ENCODE measurements around the gene KRT2. TPM values are rescaled to one million over a fixed set of nuclear protein-coding genes. Genes with fewer than 3 reads are reported as not detected.

The KRT2 gene
- total and polyA plus RNA-seq, 2 donors (not counting 3 experiments of a cell fraction or from before 2014, with no cell fraction given) = not detected

- POLR2A ChIA-PET = no interaction called here
- Histone ChIP-seq H3K4me3 (replicated peaks in 1 of 3; ENCODE audit: insufficient read depth in 1 of 3, low read depth in 1 of 3, low read length in 3 of 3) (no peak overlapping the region), H3K4me2 (ENCODE audit: insufficient read depth, low read length) (no peak overlapping the region), H3K27ac (ENCODE audit: insufficient read depth, low read depth, low read length) (no peak overlapping the region), H3K36me3 (ENCODE audit: control insufficient read depth in 2 of 2, extremely low read depth in 1 of 2, insufficient read depth in 2 of 2, low read length in 2 of 2) (no peaks in the 10 kb centered on the region), H3K9me1 (replicated peaks; ENCODE audit: control insufficient read depth, extremely low read depth, insufficient read depth, low read length) (no peaks in the 10 kb centered on the region), H4K20me1 (replicated peaks; ENCODE audit: control insufficient read depth, extremely low read depth, insufficient read depth, low read length) (no peaks in the 10 kb centered on the region), H3K4me1 (ENCODE audit: control insufficient read depth, extremely low read depth, insufficient read depth, low read length) (no peaks in the 10 kb centered on the region), H3K9me3 (replicated peaks; ENCODE audit: control insufficient read depth, insufficient read depth, low read length) (no peaks in the 10 kb centered on the region), H3K9ac (replicated peaks; ENCODE audit: extremely low read depth, insufficient read depth, low read length) (no peak overlapping the region), H3K79me2 (ENCODE audit: control insufficient read depth, insufficient read depth, low read length) (no peaks in the 10 kb centered on the region), H3K27me3 (ENCODE audit: control insufficient read depth in 2 of 2, insufficient read depth in 2 of 2, low read length in 2 of 2) (no peaks in the 10 kb centered on the region), H2AFZ (ENCODE audit: low read depth, low read length) (no peak overlapping the region)
- no TSS peak for BruUV-seq (replicated peaks)
- CTCF ChIA-PET = interaction anchor here (1.1 to 1.2 kb wide), 2 partner anchors 12 to 207 kb away, joined by 3 read pairs; no protein-coding TSS in a partner anchor
- DNase-seq (ENCODE audit: low read depth, low spot score) = no peak
- dilution Hi-C loops (cut with MboI; ENCODE audit: extremely low pct_ligation_motif_present, low sequenced_read_pairs) = no loop called here
- TF ChIP-seq CTCF (IDR thresholded peaks at IDR 0.05; ENCODE audit: extremely low read depth in 1 of 2, insufficient read depth in 1 of 2, low read depth in 1 of 2, low read length in 2 of 2) = no peak
- TF ChIP-seq MAX (IDR thresholded peaks at IDR 0.05; ENCODE audit: insufficient read depth, insufficient read length) = no peak
- TF ChIP-seq POLR2A (IDR thresholded peaks at IDR 0.05; ENCODE audit: low read depth, low read length) = no peak
- no peak for FAIRE-seq
- intact Hi-C loops (cut with micrococcal nuclease) = no loop called here
Observed at GRCh38 chr12:52663420-52663819, 11.4 kb upstream of the KRT2 start.

GRCh38 chr12:52662918-52663229 lies 10.9 kb upstream of the KRT2 start:
- Histone ChIP-seq H4K20me1 (replicated peaks; ENCODE audit: control insufficient read depth, extremely low read depth, insufficient read depth, low read length) (no peaks in the 10 kb centered on the region), H3K4me2 (ENCODE audit: insufficient read depth, low read length) (no peak overlapping the region), H3K79me2 (ENCODE audit: control insufficient read depth, insufficient read depth, low read length) (no peaks in the 10 kb centered on the region), H3K27ac (ENCODE audit: insufficient read depth, low read depth, low read length) (no peak overlapping the region), H3K9me1 (replicated peaks; ENCODE audit: control insufficient read depth, extremely low read depth, insufficient read depth, low read length) (no peaks in the 10 kb centered on the region), H3K9ac (replicated peaks; ENCODE audit: extremely low read depth, insufficient read depth, low read length) (no peak overlapping the region), H3K36me3 (ENCODE audit: control insufficient read depth in 2 of 2, extremely low read depth in 1 of 2, insufficient read depth in 2 of 2, low read length in 2 of 2) (no peaks in the 10 kb centered on the region), H3K4me1 (ENCODE audit: control insufficient read depth, extremely low read depth, insufficient read depth, low read length) (no peaks in the 10 kb centered on the region), H2AFZ (ENCODE audit: low read depth, low read length) (no peak overlapping the region), H3K9me3 (replicated peaks; ENCODE audit: control insufficient read depth, insufficient read depth, low read length) (no peaks in the 10 kb centered on the region), H3K4me3 (replicated peaks in 1 of 3; ENCODE audit: insufficient read depth in 1 of 3, low read depth in 1 of 3, low read length in 3 of 3) (no peak overlapping the region), H3K27me3 (ENCODE audit: control insufficient read depth in 2 of 2, insufficient read depth in 2 of 2, low read length in 2 of 2) (no peaks in the 10 kb centered on the region)
- dilution Hi-C loops (cut with MboI; ENCODE audit: extremely low pct_ligation_motif_present, low sequenced_read_pairs) (no loop called here), intact Hi-C loops (cut with micrococcal nuclease) (no loop called here)
- ChIA-PET CTCF (interaction anchor here (1.1 kb wide), 1 partner anchor 12 kb away, joined by 3 read pairs; no protein-coding TSS in a partner anchor), POLR2A (no interaction called here)
- TF ChIP-seq JUN (IDR thresholded peaks at IDR 0.05; ENCODE audit: borderline replicate concordance, insufficient read depth, insufficient read length, low read depth) (no peak), MAX (IDR thresholded peaks at IDR 0.05; ENCODE audit: insufficient read depth, insufficient read length) (no peak), GATA2 (IDR thresholded peaks at IDR 0.05; ENCODE audit: insufficient read depth, insufficient read length, low read depth, low read length) (no peak), CTCF (IDR thresholded peaks at IDR 0.05; ENCODE audit: extremely low read depth in 1 of 2, insufficient read depth in 1 of 2, low read depth in 1 of 2, low read length in 2 of 2) (no peak), POLR2A (IDR thresholded peaks at IDR 0.05; ENCODE audit: low read depth, low read length) (no peak), POLR2AphosphoS5 (IDR thresholded peaks at IDR 0.05; ENCODE audit: insufficient read depth, low read depth, low read length) (no peak), EZH2 (IDR thresholded peaks at IDR 0.05; ENCODE audit: borderline replicate concordance, low read depth, low read length, severe bottlenecking) (no peak), FOS (IDR thresholded peaks at IDR 0.05; ENCODE audit: borderline replicate concordance, insufficient read depth, low read length) (no peak), MYC (IDR thresholded peaks at IDR 0.05; ENCODE audit: low read depth, low read length) (no peak)
- no peak for FAIRE-seq
- DNase-seq (ENCODE audit: low read depth, low spot score) = no peak
- no TSS peak for BruUV-seq (replicated peaks)

Measured in endothelial cell of umbilical vein (primary cell).